Measurements from ENCODE around the gene VAMP4.

The VAMP4 gene

GRCh38 chr1:171718216-171718615, 23.6 kb downstream of the VAMP4 start:
- H3K4me3 ChIP-seq (ENCODE audit: low read depth, low read length) = no peak overlapping the region
- H3K36me3 ChIP-seq (ENCODE audit: control insufficient read depth, insufficient read depth, low read length) = no peaks in the 10 kb centered on the region
- H3K79me2 ChIP-seq = peaks cover 3% of the 10 kb centered on the region
- TF ChIP-seq, protein P1, sequence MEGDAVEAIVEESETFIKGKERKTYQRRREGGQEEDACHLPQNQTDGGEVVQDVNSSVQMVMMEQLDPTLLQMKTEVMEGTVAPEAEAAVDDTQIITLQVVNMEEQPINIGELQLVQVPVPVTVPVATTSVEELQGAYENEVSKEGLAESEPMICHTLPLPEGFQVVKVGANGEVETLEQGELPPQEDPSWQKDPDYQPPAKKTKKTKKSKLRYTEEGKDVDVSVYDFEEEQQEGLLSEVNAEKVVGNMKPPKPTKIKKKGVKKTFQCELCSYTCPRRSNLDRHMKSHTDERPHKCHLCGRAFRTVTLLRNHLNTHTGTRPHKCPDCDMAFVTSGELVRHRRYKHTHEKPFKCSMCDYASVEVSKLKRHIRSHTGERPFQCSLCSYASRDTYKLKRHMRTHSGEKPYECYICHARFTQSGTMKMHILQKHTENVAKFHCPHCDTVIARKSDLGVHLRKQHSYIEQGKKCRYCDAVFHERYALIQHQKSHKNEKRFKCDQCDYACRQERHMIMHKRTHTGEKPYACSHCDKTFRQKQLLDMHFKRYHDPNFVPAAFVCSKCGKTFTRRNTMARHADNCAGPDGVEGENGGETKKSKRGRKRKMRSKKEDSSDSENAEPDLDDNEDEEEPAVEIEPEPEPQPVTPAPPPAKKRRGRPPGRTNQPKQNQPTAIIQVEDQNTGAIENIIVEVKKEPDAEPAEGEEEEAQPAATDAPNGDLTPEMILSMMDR (IDR thresholded peaks at IDR 0.05) = no peak
- H2AFZ ChIP-seq = no peak overlapping the region
- no peak overlapping the region for H3K9ac ChIP-seq
- no peaks in the 10 kb centered on the region for H3K27me3 ChIP-seq (ENCODE audit: control insufficient read depth, insufficient read depth, low read length)
- H3K9me3 ChIP-seq (ENCODE audit: control insufficient read depth, low read length) = no peaks in the 10 kb centered on the region
- no peak overlapping the region for H3K4me2 ChIP-seq (ENCODE audit: low read length)
- no peaks in the 10 kb centered on the region for H3K4me1 ChIP-seq
- no peak overlapping the region for H3K27ac ChIP-seq

DNA sequence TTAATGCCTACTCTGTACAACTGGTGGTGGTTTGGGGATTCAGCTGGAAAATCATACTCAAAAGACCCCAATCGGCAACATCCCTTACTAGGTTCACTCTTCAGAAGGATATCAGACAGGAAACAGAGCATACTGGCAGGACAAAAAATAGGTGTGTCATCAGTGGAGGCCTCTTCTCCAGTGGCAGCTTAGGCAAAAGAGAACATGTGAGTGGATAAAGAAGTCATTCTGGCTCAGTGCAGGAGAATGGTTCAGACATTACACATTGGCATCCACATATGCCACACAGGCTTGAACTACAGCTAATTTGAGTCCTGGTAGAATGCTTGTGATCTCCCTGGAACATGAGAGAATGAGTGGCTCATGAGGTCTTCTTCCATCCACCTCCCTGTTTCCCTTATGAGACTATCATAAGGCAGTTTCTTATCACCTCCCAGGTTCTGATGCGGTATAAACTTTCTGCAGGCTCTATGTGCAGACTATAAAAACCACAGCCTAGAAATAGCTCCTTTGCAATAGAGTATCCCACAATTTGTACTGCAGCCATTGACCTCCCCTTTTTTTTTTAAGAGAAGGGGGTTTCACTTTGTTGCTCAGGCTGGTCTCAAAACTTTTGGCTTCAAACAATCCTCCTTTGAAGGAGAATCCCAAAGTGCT, 24.7 kb downstream of the VAMP4 start:
- no peaks in the 10 kb centered on the region for H3K9me3 ChIP-seq (ENCODE audit: control insufficient read depth, low read length)
- no peaks in the 10 kb centered on the region for H3K36me3 ChIP-seq (ENCODE audit: control insufficient read depth, insufficient read depth, low read length)
- no peak overlapping the region for H3K9ac ChIP-seq
- H2AFZ ChIP-seq = no peak overlapping the region
- H3K27ac ChIP-seq = no peak overlapping the region
- no peak overlapping the region for H3K4me3 ChIP-seq (ENCODE audit: low read depth, low read length)
- TF ChIP-seq, protein P1 (IDR thresholded peaks at IDR 0.05) = no peak
- H3K4me2 ChIP-seq (ENCODE audit: low read length) = no peak overlapping the region
- no peaks in the 10 kb centered on the region for H3K27me3 ChIP-seq (ENCODE audit: control insufficient read depth, insufficient read depth, low read length)
- H3K4me1 ChIP-seq = no peaks in the 10 kb centered on the region
- H3K79me2 ChIP-seq = no peaks in the 10 kb centered on the region

GRCh38 chr1:171716616-171717015, 25.2 kb downstream of the VAMP4 start:
- Histone ChIP-seq H3K36me3 (ENCODE audit: control insufficient read depth, insufficient read depth, low read length) (no peaks in the 10 kb centered on the region), H3K4me2 (ENCODE audit: low read length) (no peak overlapping the region), H3K27ac (no peak overlapping the region), H3K27me3 (ENCODE audit: control insufficient read depth, insufficient read depth, low read length) (no peaks in the 10 kb centered on the region), H3K4me1 (no peaks in the 10 kb centered on the region), H3K4me3 (ENCODE audit: low read depth, low read length) (no peak overlapping the region), H3K79me2 (no peaks in the 10 kb centered on the region), H3K9ac (no peak overlapping the region), H3K9me3 (ENCODE audit: control insufficient read depth, low read length) (no peaks in the 10 kb centered on the region), H2AFZ (no peak overlapping the region)
- TF ChIP-seq, protein P1 (IDR thresholded peaks at IDR 0.05) = no peak

- Histone ChIP-seq H3K4me1 (no peaks in the 10 kb centered on the region), H3K4me3 (ENCODE audit: low read depth, low read length) (no peak overlapping the region), H3K27ac (no peak overlapping the region), H3K4me2 (ENCODE audit: low read length) (peak overlapping the region; percentile 17), H3K9me3 (ENCODE audit: control insufficient read depth, low read length) (no peaks in the 10 kb centered on the region), H3K79me2 (no peaks in the 10 kb centered on the region), H3K27me3 (ENCODE audit: control insufficient read depth, insufficient read depth, low read length) (no peaks in the 10 kb centered on the region), H2AFZ (no peak overlapping the region), H3K36me3 (ENCODE audit: control insufficient read depth, insufficient read depth, low read length) (no peaks in the 10 kb centered on the region), H3K9ac (no peak overlapping the region)
- TF ChIP-seq, protein P1 (IDR thresholded peaks at IDR 0.05) = peak; percentile 32
These were observed 26.0 kb downstream of the VAMP4 start for GRCh38 chr1:171715813-171716251.

DNA sequence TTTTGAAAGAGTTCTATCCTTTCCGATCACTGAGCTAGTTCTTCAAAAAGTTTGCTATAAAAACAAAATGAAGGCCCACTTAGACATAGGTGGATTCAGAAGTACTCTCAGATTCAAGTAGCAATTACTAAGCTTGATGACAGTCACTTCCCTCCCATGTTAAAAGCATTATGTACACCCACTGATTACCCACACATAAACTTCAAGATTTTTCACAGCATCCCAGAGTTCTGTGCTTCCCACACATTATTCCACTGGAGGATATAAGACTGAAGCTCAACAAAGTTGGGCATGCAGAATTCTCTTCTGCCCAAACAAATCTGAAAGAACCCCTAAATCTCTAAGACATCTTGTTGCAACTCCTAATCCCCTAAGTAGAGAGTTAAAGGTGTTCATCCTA, 29.5 kb downstream of the VAMP4 start:
- no peak overlapping the region for H3K4me2 ChIP-seq (ENCODE audit: low read length)
- H3K4me3 ChIP-seq (ENCODE audit: low read depth, low read length) = no peak overlapping the region
- H3K27ac ChIP-seq = no peak overlapping the region
- no peaks in the 10 kb centered on the region for H3K4me1 ChIP-seq
- H2AFZ ChIP-seq = no peak overlapping the region
- H3K9ac ChIP-seq = no peak overlapping the region
- TF ChIP-seq, protein P1 (IDR thresholded peaks at IDR 0.05) = no peak
- H3K27me3 ChIP-seq (ENCODE audit: control insufficient read depth, insufficient read depth, low read length) = no peaks in the 10 kb centered on the region
- no peaks in the 10 kb centered on the region for H3K79me2 ChIP-seq
- no peaks in the 10 kb centered on the region for H3K36me3 ChIP-seq (ENCODE audit: control insufficient read depth, insufficient read depth, low read length)
- H3K9me3 ChIP-seq (ENCODE audit: control insufficient read depth, low read length) = no peaks in the 10 kb centered on the region

Measured in parathyroid adenoma (tissue), 2 donors.